ENCODE data around the gene ADAMTS17.

Gene ADAMTS17

GRCh38 chr15:100284701-100285100 is 57.1 kb downstream of the ADAMTS17 start:
- DNase-seq = no peak
- in situ Hi-C loops (cut with HindIII; ENCODE audit: low pct_ligation_motif_present, low pct_unique_long_range_greater_than_20kb, low sequenced_read_pairs) = no loop called here

DNA sequence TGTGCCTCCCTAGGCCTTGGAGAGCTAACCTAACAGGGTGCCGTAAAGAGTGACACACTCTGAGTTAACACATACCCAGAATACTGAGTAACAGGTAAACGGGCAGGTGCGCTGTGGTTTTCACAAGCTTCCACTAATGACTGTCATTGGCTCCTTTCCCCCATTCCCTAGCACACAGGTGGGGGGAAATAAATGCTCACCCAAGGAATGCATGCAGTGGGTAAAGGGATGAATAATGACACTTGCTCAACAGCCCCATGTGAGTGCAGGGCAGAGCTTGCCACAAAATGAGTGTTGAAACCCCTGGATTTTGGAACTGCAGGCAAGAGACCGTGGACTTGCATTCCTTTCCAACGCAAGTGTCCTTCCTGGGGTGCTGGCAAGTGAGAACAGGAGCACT is 57.6 kb downstream of the ADAMTS17 start:
- in situ Hi-C loops (cut with HindIII; ENCODE audit: low pct_ligation_motif_present, low pct_unique_long_range_greater_than_20kb, low sequenced_read_pairs) = no loop called here
- DNase-seq = no peak

- no peak for DNase-seq
- in situ Hi-C loops (cut with HindIII; ENCODE audit: low pct_ligation_motif_present, low pct_unique_long_range_greater_than_20kb, low sequenced_read_pairs) = no loop called here
Observed at GRCh38 chr15:100281096-100281917, 60.5 kb downstream of the ADAMTS17 start.

GRCh38 chr15:100279849-100280248 is 61.9 kb downstream of the ADAMTS17 start:
- in situ Hi-C loops (cut with HindIII; ENCODE audit: low pct_ligation_motif_present, low pct_unique_long_range_greater_than_20kb, low sequenced_read_pairs) = no loop called here
- DNase-seq = no peak

- no peak for DNase-seq
- in situ Hi-C loops (cut with HindIII; ENCODE audit: low pct_ligation_motif_present, low pct_unique_long_range_greater_than_20kb, low sequenced_read_pairs) = no loop called here
Observed at GRCh38 chr15:100279446-100279845, 62.3 kb downstream of the ADAMTS17 start.

- DNase-seq = no peak
- in situ Hi-C loops (cut with HindIII; ENCODE audit: low pct_ligation_motif_present, low pct_unique_long_range_greater_than_20kb, low sequenced_read_pairs) = no loop called here
Observed at GRCh38 chr15:100278596-100279380, 63.0 kb downstream of the ADAMTS17 start.

DNA sequence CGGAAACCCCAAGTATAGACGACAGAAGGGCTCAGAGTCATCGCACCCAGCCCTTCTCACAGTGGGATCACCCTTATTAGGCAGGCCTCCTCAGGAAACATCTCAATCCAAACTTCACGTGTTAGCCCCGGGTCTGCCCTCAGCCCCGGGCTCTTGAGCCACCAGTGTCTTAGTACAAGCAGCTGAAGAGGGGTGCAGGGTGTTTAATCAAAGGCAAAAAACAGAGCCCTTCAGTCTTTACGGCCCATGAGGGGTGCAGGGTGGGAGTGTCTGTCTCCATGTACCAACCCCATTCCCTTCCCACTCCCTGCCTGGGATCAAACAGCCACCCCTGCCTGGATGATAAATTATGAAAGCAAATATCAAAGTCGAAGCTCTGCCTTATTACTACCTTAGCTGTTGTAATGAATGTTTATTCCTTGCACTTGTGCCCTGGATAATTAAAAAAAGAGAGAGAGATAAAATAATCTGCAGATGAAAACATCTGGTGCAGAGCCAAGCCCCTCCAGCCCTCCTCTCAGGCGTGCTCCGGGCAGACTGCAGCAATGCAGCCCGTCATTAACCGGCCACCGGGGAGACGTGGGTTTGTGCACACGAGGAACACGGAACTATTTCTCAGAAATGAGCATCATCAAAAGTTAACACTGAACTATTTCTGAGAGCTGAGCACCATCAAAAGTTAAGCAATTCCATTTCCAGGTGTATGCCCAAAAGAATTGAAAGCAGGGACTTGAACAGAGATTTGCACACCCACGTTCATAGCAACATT is 64.5 kb downstream of the ADAMTS17 start:
- in situ Hi-C loops (cut with HindIII; ENCODE audit: low pct_ligation_motif_present, low pct_unique_long_range_greater_than_20kb, low sequenced_read_pairs) = no loop called here
- no peak for DNase-seq

- in situ Hi-C loops (cut with HindIII; ENCODE audit: low pct_ligation_motif_present, low pct_unique_long_range_greater_than_20kb, low sequenced_read_pairs) = no loop called here
Observed at GRCh38 chr15:100276506-100276905, 65.3 kb downstream of the ADAMTS17 start.

GRCh38 chr15:100275641-100276040 is 66.1 kb downstream of the ADAMTS17 start:
- in situ Hi-C loops (cut with HindIII; ENCODE audit: low pct_ligation_motif_present, low pct_unique_long_range_greater_than_20kb, low sequenced_read_pairs) = no loop called here
- no peak for DNase-seq

More at GRCh38 chr15:100276506-100276905, 65.3 kb downstream of the ADAMTS17 start:
- DNase-seq = no peak

DNA sequence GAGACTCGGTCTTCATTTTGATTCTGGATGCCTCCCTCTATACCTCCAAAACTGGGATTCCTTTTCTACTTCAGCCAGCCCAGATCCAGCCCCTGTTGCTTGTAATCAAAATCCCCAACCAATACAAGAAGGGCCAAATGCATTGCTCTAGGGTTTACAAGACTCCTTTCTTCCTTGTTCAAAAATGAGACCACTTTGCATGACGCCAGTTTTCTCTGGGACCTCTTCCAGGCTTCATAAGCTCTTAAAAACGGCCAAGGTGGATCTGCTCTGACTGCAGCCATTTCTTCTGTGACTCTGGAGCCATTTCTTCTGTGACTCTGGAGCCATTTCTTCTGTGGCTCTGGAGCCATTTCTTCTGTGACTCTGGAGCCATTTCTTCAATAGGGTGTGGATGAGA is 71.9 kb downstream of the ADAMTS17 start:
- DNase-seq = no peak
- in situ Hi-C loops (cut with HindIII; ENCODE audit: low pct_ligation_motif_present, low pct_unique_long_range_greater_than_20kb, low sequenced_read_pairs) = no loop called here

- DNase-seq = no peak
- in situ Hi-C loops (cut with HindIII; ENCODE audit: low pct_ligation_motif_present, low pct_unique_long_range_greater_than_20kb, low sequenced_read_pairs) = no loop called here
Observed at GRCh38 chr15:100266166-100266565, 75.6 kb downstream of the ADAMTS17 start.

DNA sequence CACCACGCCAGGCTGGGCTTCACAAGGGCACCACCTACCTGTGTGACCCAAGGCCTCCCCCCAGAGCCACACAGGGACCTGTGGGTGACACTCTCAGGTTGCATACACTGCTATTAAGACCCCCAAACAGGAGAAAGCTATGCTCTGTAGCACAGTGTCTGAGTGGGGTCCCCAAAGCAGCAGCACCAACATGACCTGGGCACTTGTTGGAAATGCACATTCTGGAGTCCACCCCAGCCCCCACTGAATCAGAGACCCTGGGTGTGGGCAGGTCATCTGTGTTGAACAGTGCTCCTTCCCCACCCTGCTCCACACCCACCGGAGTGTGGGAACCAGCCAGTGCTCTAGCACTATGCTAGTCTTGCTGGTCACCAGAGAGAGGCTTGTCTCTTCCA is 76.1 kb downstream of the ADAMTS17 start:
- no peak for DNase-seq
- in situ Hi-C loops (cut with HindIII; ENCODE audit: low pct_ligation_motif_present, low pct_unique_long_range_greater_than_20kb, low sequenced_read_pairs) = no loop called here

- in situ Hi-C loops (cut with HindIII; ENCODE audit: low pct_ligation_motif_present, low pct_unique_long_range_greater_than_20kb, low sequenced_read_pairs) = no loop called here
- no peak for DNase-seq
Observed at GRCh38 chr15:100264994-100265640, 76.7 kb downstream of the ADAMTS17 start.

GRCh38 chr15:100263721-100264455 is 77.9 kb downstream of the ADAMTS17 start:
- DNase-seq = no peak
- in situ Hi-C loops (cut with HindIII; ENCODE audit: low pct_ligation_motif_present, low pct_unique_long_range_greater_than_20kb, low sequenced_read_pairs) = no loop called here

DNA sequence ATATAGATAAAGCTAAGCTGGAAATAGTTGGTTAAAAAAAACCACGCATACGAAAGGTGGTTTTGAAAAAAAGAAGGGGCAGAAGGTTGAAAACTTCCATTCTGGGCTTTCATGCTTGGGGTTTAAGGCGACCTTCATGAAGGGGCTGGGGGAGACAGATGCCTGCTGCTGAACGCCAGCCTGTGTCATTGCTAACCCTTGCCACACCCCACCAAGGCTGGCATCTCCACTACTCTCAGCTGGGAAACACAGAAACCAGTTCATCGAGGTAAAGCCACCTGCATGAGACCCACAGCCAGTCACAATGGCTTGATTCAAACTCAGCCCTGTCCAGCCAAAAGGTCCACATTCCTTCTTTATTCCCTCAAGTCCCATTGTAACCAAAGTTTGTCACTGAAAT is 78.7 kb downstream of the ADAMTS17 start:
- in situ Hi-C loops (cut with HindIII; ENCODE audit: low pct_ligation_motif_present, low pct_unique_long_range_greater_than_20kb, low sequenced_read_pairs) = no loop called here
- no peak for DNase-seq

DNA sequence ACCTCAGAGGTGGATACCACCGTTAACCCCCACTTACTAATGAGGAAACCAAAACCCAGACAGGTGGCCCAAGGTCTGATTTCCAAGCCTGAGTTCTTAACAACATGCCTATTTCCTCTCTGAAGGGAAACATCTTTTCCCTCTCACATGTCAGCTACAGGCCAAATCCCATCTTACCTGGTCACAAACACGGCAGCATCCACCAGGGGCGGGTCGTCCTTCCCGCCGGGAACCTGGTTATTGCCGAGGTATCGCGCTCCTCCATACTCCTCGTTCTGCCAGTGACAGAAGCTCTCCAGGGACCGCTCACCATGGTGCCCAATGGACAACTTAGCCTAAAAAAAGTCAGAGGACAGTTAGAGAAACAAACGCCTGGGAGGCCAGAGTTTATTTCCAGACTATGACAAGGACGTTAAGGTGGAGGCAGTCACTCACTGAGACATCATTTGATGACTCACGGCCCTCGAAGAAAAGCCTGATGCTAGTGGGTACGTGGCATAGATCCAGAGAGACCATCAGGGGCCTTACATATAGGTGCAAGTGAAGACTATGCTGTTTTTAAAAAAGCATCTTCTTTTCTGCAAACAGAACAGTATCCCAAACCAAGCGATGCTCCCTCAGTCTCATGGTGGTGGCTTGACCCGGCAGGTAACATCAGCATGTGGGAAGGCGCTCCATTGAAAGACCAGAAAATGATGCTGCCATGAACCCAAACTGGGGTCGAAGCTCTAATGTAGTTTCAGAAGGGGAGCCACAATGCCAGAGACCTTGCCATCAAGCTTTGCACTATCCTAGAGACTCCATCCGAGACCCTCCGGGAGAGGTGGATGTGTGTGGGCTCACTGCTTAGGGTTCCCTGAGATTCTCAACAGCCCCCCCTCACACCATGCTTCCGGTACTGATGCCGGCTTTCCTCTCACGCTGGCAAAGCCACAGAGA is 80.2 kb downstream of the ADAMTS17 start:
- no peak for DNase-seq
- in situ Hi-C loops (cut with HindIII; ENCODE audit: low pct_ligation_motif_present, low pct_unique_long_range_greater_than_20kb, low sequenced_read_pairs) = no loop called here

- in situ Hi-C loops (cut with HindIII; ENCODE audit: low pct_ligation_motif_present, low pct_unique_long_range_greater_than_20kb, low sequenced_read_pairs) = no loop called here
- no peak for DNase-seq
Observed at GRCh38 chr15:100259266-100259665, 82.5 kb downstream of the ADAMTS17 start.
